ENCODE results near the gene PEX7.

PEX7 gene

GRCh38 chr6:136816656-136817055 lies 5.7 kb upstream of the PEX7 start:
- no peaks in the 10 kb centered on the region for H3K27me3 ChIP-seq (ENCODE audit: insufficient read depth, insufficient read length)
- no peak overlapping the region for H3K4me3 ChIP-seq (ENCODE audit: insufficient read length, low read depth)
- no peaks in the 10 kb centered on the region for H3K36me3 ChIP-seq (ENCODE audit: insufficient read depth, insufficient read length, low read length)
- no peak for DNase-seq (ENCODE audit: low read depth, low spot score)
- no peak overlapping the region for H3K9ac ChIP-seq (ENCODE audit: insufficient read length, low read depth)
- TF ChIP-seq ZNF274 (IDR thresholded peaks at IDR 0.05; ENCODE audit: low read depth, low read length), result no peak
- TF ChIP-seq SUZ12 (IDR thresholded peaks at IDR 0.05; ENCODE audit: extremely low read depth, insufficient read depth, insufficient read length), result no peak
- TF ChIP-seq YY1 (IDR thresholded peaks at IDR 0.05; ENCODE audit: insufficient read depth, insufficient read length), result no peak
- no peaks in the 10 kb centered on the region for H3K4me1 ChIP-seq (ENCODE audit: insufficient read depth, insufficient read length)
- no peaks in the 10 kb centered on the region for H3K9me3 ChIP-seq (ENCODE audit: insufficient read depth, low read length)

GRCh38 chr6:136820561-136820960 lies 1.8 kb upstream of the PEX7 start:
- Histone ChIP-seq H3K4me1 (ENCODE audit: insufficient read depth, insufficient read length) (no peaks in the 10 kb centered on the region), H3K4me3 (ENCODE audit: insufficient read length, low read depth) (no peak overlapping the region), H3K9ac (ENCODE audit: insufficient read length, low read depth) (no peak overlapping the region), H3K9me3 (ENCODE audit: insufficient read depth, low read length) (no peaks in the 10 kb centered on the region), H3K27me3 (ENCODE audit: insufficient read depth, insufficient read length) (no peaks in the 10 kb centered on the region), H3K36me3 (ENCODE audit: insufficient read depth, insufficient read length, low read length) (peaks cover 5% of the 10 kb centered on the region)
- DNase-seq (ENCODE audit: low read depth, low spot score), result no peak
- no peak for TF ChIP-seq SUZ12 (IDR thresholded peaks at IDR 0.05; ENCODE audit: extremely low read depth, insufficient read depth, insufficient read length)
- TF ChIP-seq YY1 (IDR thresholded peaks at IDR 0.05; ENCODE audit: insufficient read depth, insufficient read length), result no peak
- TF ChIP-seq ZNF274 (IDR thresholded peaks at IDR 0.05; ENCODE audit: low read depth, low read length), result no peak

GRCh38 chr6:136822046-136822375 lies 381 bp upstream of the PEX7 start:
- peak overlapping the region; percentile 70 for H3K9ac ChIP-seq (ENCODE audit: insufficient read length, low read depth)
- H3K36me3 ChIP-seq (ENCODE audit: insufficient read depth, insufficient read length, low read length), result peaks cover 8% of the 10 kb centered on the region
- TF ChIP-seq SUZ12 (IDR thresholded peaks at IDR 0.05; ENCODE audit: extremely low read depth, insufficient read depth, insufficient read length), result no peak
- no peak for TF ChIP-seq ZNF274 (IDR thresholded peaks at IDR 0.05; ENCODE audit: low read depth, low read length)
- no peak for TF ChIP-seq YY1 (IDR thresholded peaks at IDR 0.05; ENCODE audit: insufficient read depth, insufficient read length)
- no peak for DNase-seq (ENCODE audit: low read depth, low spot score)
- H3K4me1 ChIP-seq (ENCODE audit: insufficient read depth, insufficient read length), result no peaks in the 10 kb centered on the region
- H3K27me3 ChIP-seq (ENCODE audit: insufficient read depth, insufficient read length), result no peaks in the 10 kb centered on the region
- H3K9me3 ChIP-seq (ENCODE audit: insufficient read depth, low read length), result no peaks in the 10 kb centered on the region
- H3K4me3 ChIP-seq (ENCODE audit: insufficient read length, low read depth), result peak overlapping the region; percentile 63

- Histone ChIP-seq H3K9ac (ENCODE audit: insufficient read length, low read depth) (peak overlapping the region; percentile 70), H3K36me3 (ENCODE audit: insufficient read depth, insufficient read length, low read length) (peaks cover 10% of the 10 kb centered on the region), H3K9me3 (ENCODE audit: insufficient read depth, low read length) (no peaks in the 10 kb centered on the region), H3K27me3 (ENCODE audit: insufficient read depth, insufficient read length) (no peaks in the 10 kb centered on the region), H3K4me1 (ENCODE audit: insufficient read depth, insufficient read length) (no peaks in the 10 kb centered on the region), H3K4me3 (ENCODE audit: insufficient read length, low read depth) (peak overlapping the region; percentile 63)
- TF ChIP-seq SUZ12 (IDR thresholded peaks at IDR 0.05; ENCODE audit: extremely low read depth, insufficient read depth, insufficient read length) (no peak), ZNF274 (IDR thresholded peaks at IDR 0.05; ENCODE audit: low read depth, low read length) (no peak), YY1 (IDR thresholded peaks at IDR 0.05; ENCODE audit: insufficient read depth, insufficient read length) (no peak)
- no peak for DNase-seq (ENCODE audit: low read depth, low spot score)
These were observed 802 bp downstream of the PEX7 start for GRCh38 chr6:136823128-136823660.

- no peaks in the 10 kb centered on the region for H3K27me3 ChIP-seq (ENCODE audit: insufficient read depth, insufficient read length)
- no peak overlapping the region for H3K4me3 ChIP-seq (ENCODE audit: insufficient read length, low read depth)
- peaks cover 24% of the 10 kb centered on the region for H3K36me3 ChIP-seq (ENCODE audit: insufficient read depth, insufficient read length, low read length)
- H3K9me3 ChIP-seq (ENCODE audit: insufficient read depth, low read length), result peaks cover 21% of the 10 kb centered on the region
- H3K9ac ChIP-seq (ENCODE audit: insufficient read length, low read depth), result no peak overlapping the region
- TF ChIP-seq ZNF274 (IDR thresholded peaks at IDR 0.05; ENCODE audit: low read depth, low read length) (no peak), SUZ12 (IDR thresholded peaks at IDR 0.05; ENCODE audit: extremely low read depth, insufficient read depth, insufficient read length) (no peak), YY1 (IDR thresholded peaks at IDR 0.05; ENCODE audit: insufficient read depth, insufficient read length) (no peak)
- no peaks in the 10 kb centered on the region for H3K4me1 ChIP-seq (ENCODE audit: insufficient read depth, insufficient read length)
- DNase-seq (ENCODE audit: low read depth, low spot score), result no peak
These were observed 3.8 kb downstream of the PEX7 start for GRCh38 chr6:136826216-136826615.

GRCh38 chr6:136831873-136832562 lies 9.6 kb downstream of the PEX7 start:
- no peak for DNase-seq (ENCODE audit: low read depth, low spot score)
- peaks cover 35% of the 10 kb centered on the region for H3K9me3 ChIP-seq (ENCODE audit: insufficient read depth, low read length)
- no peaks in the 10 kb centered on the region for H3K27me3 ChIP-seq (ENCODE audit: insufficient read depth, insufficient read length)
- no peak overlapping the region for H3K4me3 ChIP-seq (ENCODE audit: insufficient read length, low read depth)
- no peak overlapping the region for H3K9ac ChIP-seq (ENCODE audit: insufficient read length, low read depth)
- no peaks in the 10 kb centered on the region for H3K4me1 ChIP-seq (ENCODE audit: insufficient read depth, insufficient read length)
- TF ChIP-seq ZNF274 (IDR thresholded peaks at IDR 0.05; ENCODE audit: low read depth, low read length) (no peak), SUZ12 (IDR thresholded peaks at IDR 0.05; ENCODE audit: extremely low read depth, insufficient read depth, insufficient read length) (no peak), YY1 (IDR thresholded peaks at IDR 0.05; ENCODE audit: insufficient read depth, insufficient read length) (no peak)
- H3K36me3 ChIP-seq (ENCODE audit: insufficient read depth, insufficient read length, low read length), result peaks cover 27% of the 10 kb centered on the region

- no peaks in the 10 kb centered on the region for H3K36me3 ChIP-seq (ENCODE audit: insufficient read depth, insufficient read length, low read length)
- TF ChIP-seq SUZ12 (IDR thresholded peaks at IDR 0.05; ENCODE audit: extremely low read depth, insufficient read depth, insufficient read length) (no peak), YY1 (IDR thresholded peaks at IDR 0.05; ENCODE audit: insufficient read depth, insufficient read length) (no peak), ZNF274 (IDR thresholded peaks at IDR 0.05; ENCODE audit: low read depth, low read length) (no peak)
- H3K27me3 ChIP-seq (ENCODE audit: insufficient read depth, insufficient read length), result no peaks in the 10 kb centered on the region
- no peaks in the 10 kb centered on the region for H3K4me1 ChIP-seq (ENCODE audit: insufficient read depth, insufficient read length)
- DNase-seq (ENCODE audit: low read depth, low spot score), result no peak
- H3K9ac ChIP-seq (ENCODE audit: insufficient read length, low read depth), result no peak overlapping the region
- H3K9me3 ChIP-seq (ENCODE audit: insufficient read depth, low read length), result no peaks in the 10 kb centered on the region
- H3K4me3 ChIP-seq (ENCODE audit: insufficient read length, low read depth), result no peak overlapping the region
These were observed 18.0 kb downstream of the PEX7 start for GRCh38 chr6:136840276-136841001.

Measured in NT2/D1 (cell line).